Muscle of leg (tissue), 11 donors: ENCODE measurements around the gene CTSH. TPM values are rescaled to one million over a fixed set of nuclear protein-coding genes. Genes with fewer than 3 reads are reported as not detected.
"Not testable (repeated sequence)": the region's sequence is repeated elsewhere in the genome, so short reads cannot be mapped to it uniquely, and the experiment has no call there.

Experiments
- DNase-seq: peaks from one replicate; pipeline ENCODE4 v3.0.0; 2013
- H3K27ac ChIP-seq: one replicate; pipeline ENCODE4 v1.5.1; 2013; ENCODE audit warnings: mild to moderate bottlenecking, low read length, control low read depth
- H3K27me3 ChIP-seq: one replicate; pipeline ENCODE4 v1.6.1; 2013; ENCODE audit warnings: low read length; ENCODE audit not compliant: control insufficient read depth, insufficient read depth
- H3K36me3 ChIP-seq: one replicate; pipeline ENCODE4 v1.6.1; 2013; ENCODE audit warnings: low read length; ENCODE audit not compliant: control insufficient read depth, insufficient read depth
- H3K4me1 ChIP-seq: one replicate; pipeline ENCODE4 v1.6.1; 2013; ENCODE audit warnings: low read length; ENCODE audit not compliant: control insufficient read depth, insufficient read depth
- H3K4me3 ChIP-seq: one replicate; pipeline ENCODE4 v1.5.1; 2013; ENCODE audit warnings: low read length, control low read depth
- H3K9me3 ChIP-seq: replicated peaks from 2 replicates; pipeline ENCODE4 v1.6.1; 2013; ENCODE audit warnings: low read depth, low read length; ENCODE audit not compliant: control insufficient read depth
- WGBS: methylation state at CpG from one replicate; pipeline ENCODE4 v1.1.5; 2013; ENCODE audit warnings: missing lambda C conversion rate; ENCODE audit not compliant: insufficient coverage; 5-methylcytosine and 5-hydroxymethylcytosine counted together
- polyA plus RNA-seq, 8 donors: library from polyadenylated mRNA; unstranded; fragments of 120-200 nt; gene quantifications; one replicate each; pipeline versions ENCODE4 v1.2.1 to v1.2.3, GENCODE V29; 2013; ENCODE audit warnings: inconsistent platforms in 1 of 8, low replicate concordance in 1 of 8; ENCODE audit not compliant: insufficient read length in 8 of 8, insufficient read depth in 1 of 8
- total RNA-seq: library from RNA; stranded (reverse); fragments of 120-200 nt; gene quantifications from one replicate; pipeline ENCODE4 v1.2.4, GENCODE V29; 2013

CTSH gene
- total and polyA plus RNA-seq, 9 donors, result 15.5 to 47.9 (median 25.3) TPM

DNA sequence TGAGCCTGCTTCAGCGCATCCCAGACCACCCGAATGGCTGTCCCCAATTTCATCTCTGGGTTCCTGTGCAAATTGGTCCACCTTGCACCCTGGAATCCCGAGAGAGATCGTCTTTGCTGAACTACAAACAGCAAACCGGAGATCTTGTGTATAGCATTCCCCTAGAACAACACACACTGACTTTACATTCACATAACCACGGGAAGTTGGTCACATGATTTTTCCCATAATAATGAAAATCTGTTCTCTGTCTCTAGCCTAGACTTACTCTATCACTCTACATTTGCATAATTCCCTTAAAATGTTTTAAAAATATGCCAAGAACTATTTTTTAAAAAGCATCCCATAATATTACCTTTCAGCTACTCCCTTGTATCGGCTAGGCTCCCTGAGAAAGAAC lies 34.6 kb downstream of the CTSH start:
- Histone ChIP-seq H3K4me3 (no peak overlapping the region), H3K36me3 (peaks cover 75% of the 10 kb centered on the region), H3K27ac (no peak overlapping the region), H3K27me3 (no peaks in the 10 kb centered on the region), H3K9me3 (no peaks in the 10 kb centered on the region), H3K4me1 (peaks cover 9% of the 10 kb centered on the region)
- DNase-seq, result no peak
- WGBS, result 50% methylated on average over 6 of the region's 7 CpGs

DNA sequence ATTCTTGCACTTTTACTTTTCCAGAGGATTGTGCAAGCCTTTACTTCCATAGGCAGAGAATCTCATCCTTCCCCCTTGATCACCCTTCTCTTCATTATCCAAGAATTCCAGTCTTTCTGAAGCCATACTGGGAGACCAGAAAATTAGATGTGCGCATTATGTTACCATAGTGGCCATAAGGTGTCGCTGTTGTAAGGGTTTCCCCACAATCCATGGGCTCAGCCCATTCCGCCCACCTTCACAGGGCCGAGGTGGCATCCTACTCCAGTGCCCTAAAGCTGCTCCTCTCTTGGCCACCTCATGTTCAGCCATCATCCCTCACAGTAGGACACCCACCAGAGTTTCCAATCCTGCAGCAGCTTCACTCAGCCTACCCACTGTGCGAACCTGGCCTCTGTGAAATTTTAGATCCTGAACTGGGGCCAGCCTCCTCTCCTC lies 35.0 kb downstream of the CTSH start:
- DNase-seq, result no peak
- Histone ChIP-seq H3K27me3 (no peaks in the 10 kb centered on the region), H3K36me3 (peaks cover 74% of the 10 kb centered on the region), H3K27ac (no peak overlapping the region), H3K9me3 (no peaks in the 10 kb centered on the region), H3K4me1 (peaks cover 5% of the 10 kb centered on the region), H3K4me3 (no peak overlapping the region)
- 44% methylated on average over 3 of the region's 5 CpGs for WGBS

DNA sequence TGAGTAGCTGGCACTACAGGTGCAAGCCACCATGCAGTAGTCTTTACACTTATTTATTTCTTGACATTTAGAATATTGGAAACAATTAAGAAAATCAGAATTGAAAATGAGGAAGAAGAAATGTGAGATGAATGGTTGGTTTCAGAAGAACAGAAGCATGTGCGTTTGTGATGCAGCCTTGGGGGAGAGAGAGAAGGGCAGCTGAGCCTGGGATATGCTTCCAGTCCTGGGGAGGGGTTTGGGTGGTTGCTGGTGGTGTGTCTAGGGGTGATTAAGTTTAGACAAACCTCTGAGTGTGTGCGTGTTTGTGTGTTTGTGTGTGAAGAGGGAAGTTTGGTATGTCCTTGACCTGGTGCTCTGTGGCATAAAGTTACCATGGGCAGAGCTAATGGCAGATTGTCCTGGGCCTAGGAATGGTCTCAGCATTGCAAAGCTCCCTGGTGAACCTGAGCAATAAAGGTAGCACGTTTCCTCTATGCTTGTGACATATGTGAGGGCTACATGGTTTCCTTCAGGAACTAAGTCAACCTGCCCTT lies 35.6 kb downstream of the CTSH start:
- Histone ChIP-seq H3K36me3 (peaks cover 74% of the 10 kb centered on the region), H3K27ac (no peak overlapping the region), H3K4me3 (no peak overlapping the region), H3K4me1 (peaks cover 3% of the 10 kb centered on the region), H3K9me3 (no peaks in the 10 kb centered on the region), H3K27me3 (no peaks in the 10 kb centered on the region)
- WGBS, result 65% methylated on average over 3 of the region's 3 CpGs
- no peak for DNase-seq

DNA sequence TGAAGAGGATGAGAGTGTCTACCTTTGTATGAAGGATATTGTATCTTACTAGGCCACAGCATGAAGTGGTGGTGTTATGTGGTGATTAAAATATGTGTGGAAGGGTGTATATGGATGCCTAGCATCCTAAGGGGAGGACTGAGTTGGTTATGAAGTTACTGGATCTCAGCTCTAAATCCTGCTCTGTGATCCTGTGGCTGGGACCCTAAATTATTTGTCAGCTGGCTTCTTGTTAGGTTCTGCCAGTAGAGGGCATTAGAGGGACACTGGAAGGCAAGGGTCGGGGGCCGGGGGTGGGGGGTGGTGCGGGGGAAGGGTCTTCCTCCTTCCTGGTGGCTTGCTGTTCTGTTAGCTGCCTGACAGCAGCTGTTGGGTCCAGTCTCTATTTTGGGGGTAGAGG lies 37.3 kb downstream of the CTSH start:
- peaks cover 73% of the 10 kb centered on the region for H3K36me3 ChIP-seq
- no CpG with 5 or more reads among the region's 3 CpGs for WGBS
- no peak overlapping the region for H3K4me3 ChIP-seq
- H3K27me3 ChIP-seq, result no peaks in the 10 kb centered on the region
- H3K27ac ChIP-seq, result no peak overlapping the region
- H3K9me3 ChIP-seq, result no peaks in the 10 kb centered on the region
- no peak for DNase-seq
- no peaks in the 10 kb centered on the region for H3K4me1 ChIP-seq

DNA sequence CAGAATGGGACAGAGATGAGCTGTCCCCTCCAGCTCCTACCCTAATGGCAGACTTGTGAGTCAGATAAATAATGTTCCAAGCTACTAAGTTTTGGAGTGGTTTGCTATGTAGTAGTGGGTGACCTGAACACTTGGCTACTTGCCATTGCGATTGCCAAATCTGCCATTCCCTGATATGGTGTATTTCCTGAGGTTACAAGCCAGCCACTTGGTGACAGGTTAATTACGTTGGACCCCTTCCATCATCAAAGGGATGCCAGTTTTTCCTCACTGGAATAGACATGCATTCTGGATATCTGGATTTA lies 38.6 kb downstream of the CTSH start:
- WGBS, result no CpG with 5 or more reads among the region's 2 CpGs
- H3K27ac ChIP-seq, result no peak overlapping the region
- no peak for DNase-seq
- H3K4me1 ChIP-seq, result no peaks in the 10 kb centered on the region
- no peaks in the 10 kb centered on the region for H3K9me3 ChIP-seq
- H3K4me3 ChIP-seq, result no peak overlapping the region
- no peaks in the 10 kb centered on the region for H3K27me3 ChIP-seq
- peaks cover 77% of the 10 kb centered on the region for H3K36me3 ChIP-seq

DNA sequence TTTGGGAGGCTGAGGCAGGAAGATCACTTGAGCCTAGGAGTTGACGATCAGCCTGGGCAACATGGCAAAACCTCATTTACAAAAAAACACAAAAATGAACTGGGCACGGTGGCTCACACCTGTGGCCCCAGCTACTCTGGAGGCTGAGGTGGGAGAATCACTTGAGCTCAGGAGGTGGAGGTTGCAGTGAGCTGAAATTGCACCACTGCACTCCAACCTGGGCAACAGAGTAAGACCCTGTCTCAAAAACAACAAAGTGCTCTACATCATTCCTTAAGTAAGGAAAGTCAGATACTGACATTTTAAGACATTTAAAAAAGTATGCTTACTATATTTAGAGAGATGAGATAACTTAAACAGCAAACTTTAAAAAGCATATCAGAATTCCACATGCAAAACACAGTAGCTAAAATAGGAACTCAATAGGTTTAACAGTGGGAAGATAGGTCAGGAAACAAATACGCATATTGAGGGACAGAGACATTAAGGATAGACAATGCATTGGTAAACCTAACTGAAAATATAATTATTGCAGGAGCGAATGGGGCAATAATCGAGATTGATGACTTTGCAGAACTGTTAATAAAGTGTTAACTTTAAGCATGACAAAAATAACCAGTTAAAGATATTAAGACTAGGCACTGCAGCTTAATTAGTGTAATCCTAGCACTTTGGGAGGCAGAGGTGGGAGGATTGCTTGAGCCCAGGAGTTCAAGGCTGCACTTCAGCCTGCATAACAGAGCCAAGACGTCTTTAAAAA lies 40.1 kb downstream of the CTSH start:
- Histone ChIP-seq H3K27ac (no peak overlapping the region), H3K9me3 (no peaks in the 10 kb centered on the region), H3K36me3 (peaks cover 75% of the 10 kb centered on the region), H3K4me1 (no peaks in the 10 kb centered on the region), H3K27me3 (no peaks in the 10 kb centered on the region), H3K4me3 (no peak overlapping the region)
- WGBS, result no CpG with 5 or more reads among the region's 6 CpGs
- no peak for DNase-seq

DNA sequence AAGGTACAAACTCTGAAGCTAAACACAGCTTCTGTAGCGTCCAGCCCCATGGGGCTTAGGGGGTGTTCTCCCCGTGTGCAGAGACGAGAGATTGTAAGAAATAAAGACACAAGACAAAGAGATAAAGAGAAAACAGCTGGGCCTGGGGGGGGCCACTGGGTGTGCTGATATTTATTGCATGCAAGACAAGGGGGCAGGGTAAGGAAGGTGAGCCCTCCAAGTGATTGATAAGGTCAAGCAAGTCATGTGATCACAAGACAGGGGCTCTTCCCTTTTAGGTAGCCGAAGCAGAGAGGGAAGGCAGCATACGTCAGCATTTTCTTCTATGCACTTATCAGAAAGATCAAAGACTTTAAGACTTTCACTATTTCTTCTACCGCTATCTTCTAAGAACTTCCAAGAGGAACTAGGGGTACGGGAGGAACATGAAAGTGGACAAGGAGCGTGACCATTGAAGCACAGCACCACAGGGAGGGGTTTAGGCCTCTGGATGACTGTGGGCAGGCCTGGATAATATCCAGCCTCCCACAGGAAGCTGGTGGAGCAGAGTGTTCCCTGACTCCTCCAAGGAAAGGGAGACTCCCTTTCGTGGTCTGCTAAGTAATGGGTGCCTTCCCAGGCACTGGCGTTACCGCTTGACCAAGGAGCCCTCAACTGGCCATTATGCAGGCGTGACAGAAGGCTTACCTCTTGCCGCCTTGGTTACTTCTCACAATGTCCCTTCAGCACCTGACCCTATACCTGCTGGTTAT lies 42.4 kb downstream of the CTSH start:
- 60% methylated on average over 4 of the region's 13 CpGs for WGBS
- H3K4me1 ChIP-seq, H3K4me3 ChIP-seq: not testable (repeated sequence)

DNA sequence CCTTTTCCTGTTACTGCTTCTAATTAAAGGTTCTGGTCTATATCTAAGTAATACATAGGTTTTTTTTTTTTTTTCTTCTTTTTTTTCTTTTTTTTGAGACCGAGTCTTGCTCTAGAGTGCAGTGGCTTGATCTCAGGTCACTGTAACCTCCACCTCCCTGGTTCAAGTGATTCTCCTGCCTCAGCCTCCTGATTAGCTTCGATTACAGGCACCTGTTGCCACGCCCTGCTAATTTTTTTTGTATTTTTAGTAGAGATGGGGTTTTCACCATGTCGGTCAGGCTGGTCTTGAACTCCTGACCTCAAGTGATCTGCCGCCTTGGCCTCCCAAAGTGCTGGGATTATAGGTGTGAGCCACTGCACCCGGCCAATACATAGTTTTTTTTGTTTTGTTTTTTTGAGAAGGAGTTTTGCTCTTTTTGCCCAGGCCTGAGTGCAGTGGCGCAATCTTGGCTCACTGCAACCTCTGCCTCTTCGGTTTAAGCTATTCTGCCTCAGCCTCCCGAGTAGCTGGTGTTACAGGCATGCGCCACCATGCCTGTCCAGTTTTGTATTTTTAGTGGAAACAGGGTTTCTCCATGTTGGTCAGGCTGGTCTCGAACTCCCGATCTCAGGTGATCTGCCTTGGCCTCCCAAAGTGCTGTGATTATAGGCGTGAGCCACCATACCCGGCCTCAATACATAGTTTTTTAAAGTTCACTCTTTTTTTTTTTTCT lies 43.9 kb downstream of the CTSH start:
- not testable (repeated sequence) for DNase-seq, H3K27ac ChIP-seq, H3K27me3 ChIP-seq, H3K9me3 ChIP-seq, H3K4me3 ChIP-seq, H3K4me1 ChIP-seq
- 92% methylated on average over 5 of the region's 14 CpGs for WGBS
- H3K36me3 ChIP-seq, result peaks cover 72% of the 10 kb centered on the region

More for the DNA sequence above, 42.4 kb downstream of the CTSH start:
- H3K9me3 ChIP-seq, DNase-seq, H3K27me3 ChIP-seq, H3K27ac ChIP-seq: not testable (repeated sequence)
- peaks cover 77% of the 10 kb centered on the region for H3K36me3 ChIP-seq

DNA sequence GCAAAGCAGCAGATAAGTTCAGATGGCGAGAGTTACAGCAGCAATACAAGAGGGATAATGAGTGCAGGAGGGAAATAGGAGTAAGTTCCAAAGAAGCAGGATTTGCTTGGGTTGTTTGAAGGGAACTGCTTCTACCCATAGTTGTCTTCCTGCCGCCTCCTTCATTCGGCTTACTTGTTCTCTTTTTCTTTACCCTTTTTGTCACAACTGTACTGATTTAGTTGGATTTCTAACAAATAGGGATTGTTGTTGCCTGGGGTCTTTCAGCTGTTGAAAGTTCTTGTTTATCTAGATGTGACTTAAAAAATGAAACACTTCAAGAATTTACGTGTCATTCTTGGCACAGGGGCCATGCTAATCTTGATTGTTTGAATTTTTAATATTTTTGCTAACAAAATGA lies 46.3 kb downstream of the CTSH start:
- Histone ChIP-seq H3K36me3 (peaks cover 64% of the 10 kb centered on the region), H3K4me3 (no peak overlapping the region), H3K4me1 (no peaks in the 10 kb centered on the region), H3K27ac (no peak overlapping the region), H3K27me3 (no peaks in the 10 kb centered on the region), H3K9me3 (no peaks in the 10 kb centered on the region)
- WGBS, result 100% methylated on average over 1 of the region's 4 CpGs
- no peak for DNase-seq

DNA sequence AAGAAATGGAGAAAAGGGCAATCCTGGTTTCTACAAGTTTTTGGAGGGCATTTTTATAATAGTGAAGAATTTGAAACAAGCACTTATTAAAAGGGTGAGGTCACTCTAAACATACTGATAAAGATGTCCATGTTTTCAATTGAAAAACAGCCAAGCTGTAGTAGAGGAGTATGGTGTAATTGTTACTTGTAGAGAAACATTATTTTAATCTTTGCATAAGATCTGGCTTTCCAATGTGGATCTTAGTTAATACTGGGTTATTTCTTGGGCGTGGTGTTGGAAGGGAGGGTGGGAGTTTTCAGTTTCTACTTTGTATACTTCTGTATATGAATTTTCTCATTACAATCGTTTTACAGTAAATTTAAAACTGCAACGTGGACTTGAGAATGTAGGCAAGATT lies 49.4 kb downstream of the CTSH start:
- H3K4me3 ChIP-seq, result no peak overlapping the region
- no peak overlapping the region for H3K27ac ChIP-seq
- no peaks in the 10 kb centered on the region for H3K4me1 ChIP-seq
- H3K9me3 ChIP-seq, result no peaks in the 10 kb centered on the region
- WGBS, result no CpG with 5 or more reads among the region's 3 CpGs
- peaks cover 49% of the 10 kb centered on the region for H3K36me3 ChIP-seq
- DNase-seq, result no peak
- H3K27me3 ChIP-seq, result no peaks in the 10 kb centered on the region
